HepG2 (cell line): ENCODE data around the gene TM9SF4. TPM values are rescaled to one million over a fixed set of nuclear protein-coding genes. Genes with fewer than 3 reads are reported as not detected.
A peak's percentile ranks its signal among the peaks of the same experiment; 100 is the strongest.

Source experiments
- AGO1 ChIP-seq: fragments of 200-400 bp; formaldehyde crosslinking; IDR thresholded peaks from 2 replicates; pipeline ENCODE4 v1.6.1; 2017; ENCODE audit warnings: mild to moderate bottlenecking, low read depth, low read length, moderate library complexity; ENCODE audit not compliant: poor library complexity, severe bottlenecking
- AKAP8 ChIP-seq: sonication (generic); formaldehyde crosslinking; IDR thresholded peaks from 2 replicates; pipeline ENCODE4 v1.5.1; 2020; ENCODE audit warnings: mild to moderate bottlenecking, missing genetic modification reagents
- GATAD2A ChIP-seq: IDR thresholded peaks from 2 replicates; pipeline ENCODE4 v1.6.1; 2016
- HOXD1 ChIP-seq: sonication (generic); formaldehyde crosslinking; IDR thresholded peaks from 2 replicates; pipeline ENCODE4 v1.5.0; 2020; ENCODE audit warnings: missing genetic modification reagents
- MXD3 ChIP-seq: IDR thresholded peaks from 2 replicates; pipeline ENCODE4 v1.6.1; 2016; ENCODE audit warnings: mild to moderate bottlenecking, missing biosample characterization, missing genetic modification reagents
- NONO ChIP-seq, 2 experiments: fragments of 450-650 bp in 1 of 2; sonication (generic) in 1 of 2; formaldehyde crosslinking in 1 of 2; IDR thresholded peaks in 1 of 2; conservative IDR thresholded peaks in 1 of 2; 2 replicates each; pipeline versions ENCODE4 v1.6.1 to v1.8.0; 2017 to 2022; ENCODE audit warnings: mild to moderate bottlenecking in 1 of 2, missing genetic modification reagents in 1 of 2, moderate library complexity in 1 of 2
- PBX3 ChIP-seq: sonication (generic); formaldehyde crosslinking; IDR thresholded peaks from 2 replicates; pipeline ENCODE4 v1.8.1; 2023; ENCODE audit warnings: missing genetic modification reagents, inconsistent platforms, borderline replicate concordance
- PHF8 ChIP-seq: sonication (generic); formaldehyde crosslinking; IDR thresholded peaks from 2 replicates; pipeline ENCODE4 v1.5.0; 2020; ENCODE audit warnings: missing genetic modification reagents
- POLR2AphosphoS5 ChIP-seq: IDR thresholded peaks from 2 replicates; pipeline ENCODE4 v1.6.1; 2012; ENCODE audit warnings: low read depth, low read length
- SMARCE1 ChIP-seq: fragments of 450-650 bp; IDR thresholded peaks from 2 replicates; pipeline ENCODE4 v1.6.1; 2017; ENCODE audit warnings: borderline replicate concordance
- SRF ChIP-seq: IDR thresholded peaks from 2 replicates; pipeline ENCODE4 v1.6.1; 2011; ENCODE audit warnings: mild to moderate bottlenecking, low read depth, low read length, moderate library complexity
- TAF15 ChIP-seq: fragments of 200-400 bp; formaldehyde crosslinking; IDR thresholded peaks from one replicate; pipeline ENCODE4 v1.6.1; 2018; ENCODE audit warnings: mild to moderate bottlenecking, low read depth, low read length; ENCODE audit not compliant: poor library complexity, severe bottlenecking
- TRAFD1 ChIP-seq: sonication (generic); formaldehyde crosslinking; IDR thresholded peaks from 2 replicates; pipeline ENCODE4 v1.5.1; 2020; ENCODE audit warnings: missing genetic modification reagents, mild to moderate bottlenecking, borderline replicate concordance
- ZC3H13 ChIP-seq: sonication (generic); formaldehyde crosslinking; IDR thresholded peaks from 2 replicates; pipeline ENCODE4 v1.8.1; 2023; ENCODE audit warnings: mild to moderate bottlenecking, missing genetic modification reagents, moderate library complexity
- ZNF251 ChIP-seq: sonication (generic); formaldehyde crosslinking; IDR thresholded peaks from 2 replicates; pipeline ENCODE4 v1.9.0; 2021; ENCODE audit warnings: mild to moderate bottlenecking, missing genetic modification reagents
- ZNF34 ChIP-seq: sonication (generic); formaldehyde crosslinking; IDR thresholded peaks from 2 replicates; pipeline ENCODE4 v1.4.0; 2020; ENCODE audit warnings: mild to moderate bottlenecking, missing genetic modification reagents, borderline replicate concordance
- ZNF382 ChIP-seq: sonication (generic); formaldehyde crosslinking; IDR thresholded peaks from 2 replicates; pipeline ENCODE4 v1.5.0; 2020; ENCODE audit warnings: missing genetic modification reagents, mild to moderate bottlenecking, borderline replicate concordance
- ZNF496 ChIP-seq: sonication (generic); formaldehyde crosslinking; IDR thresholded peaks from 2 replicates; pipeline ENCODE4 v1.8.1; 2023; ENCODE audit warnings: mild to moderate bottlenecking, moderate library complexity, missing genetic modification reagents; ENCODE audit not compliant: insufficient replicate concordance
- ZNF550 ChIP-seq: sonication (generic); formaldehyde crosslinking; IDR thresholded peaks from 2 replicates; pipeline ENCODE4 v1.4.0; 2020; ENCODE audit warnings: mild to moderate bottlenecking, missing genetic modification reagents, borderline replicate concordance
- ZNF720 ChIP-seq: sonication (generic); formaldehyde crosslinking; IDR thresholded peaks from 2 replicates; pipeline ENCODE4 v1.4.0; 2020; ENCODE audit warnings: missing genetic modification reagents
- polyA plus RNA-seq, 8 experiments: library from polyadenylated mRNA; depleted of rRNA in 3 of 8; stranded (reverse) in 7 of 8; unstranded in 1 of 8; fragments of >200 nt; fragmentation: Illumina TruSeq in 4 of 8; extraction: Trizol in 4 of 8; gene quantifications; 2 replicates each; pipeline versions ENCODE4 v1.2.1 to v1.2.3, GENCODE V29; 2011 to 2016; ENCODE audit warnings: low read depth in 4 of 8, missing spikeins in 1 of 8, mixed read lengths in 1 of 8; ENCODE audit not compliant: insufficient read depth in 1 of 8
- total RNA-seq, 5 experiments: library from RNA; depleted of rRNA; stranded (reverse); fragments of >200 nt; fragmentation: Illumina TruSeq; extraction: Trizol; gene quantifications; 2 replicates each; pipeline ENCODE4 v1.2.3, GENCODE V29; 2016; ENCODE audit warnings: low read depth in 1 of 5

TM9SF4 gene
- total and polyA plus RNA-seq, 2 of the 13 experiments (the other 11 are each of a cell fraction or from before 2014, with no cell fraction given) = 53.5 to 171 TPM

- TF ChIP-seq TAF15 (no peak), ZNF720 (CRISPR knock-in tag) (no peak), TRAFD1 (no peak), ZNF496 (no peak), POLR2AphosphoS5 (no peak), SRF (no peak), ZNF251 (CRISPR knock-in tag) (no peak), AGO1 (peak; percentile 50), ZNF550 (no peak), HOXD1 (CRISPR knock-in tag) (no peak), MXD3 (CRISPR knock-in tag) (no peak), AKAP8 (0 out of 2 replicates have a peak, but pooled peaks have one; percentile 4), NONO (IDR thresholded peaks at IDR 0.05) (no peak), NONO (CRISPR knock-in tag; conservative IDR thresholded peaks at IDR 0.05) (0 out of 2 replicates have a peak, but pooled peaks have one; percentile 19), PBX3 (CRISPR knock-in tag) (no peak), ZNF382 (CRISPR knock-in tag) (no peak), ZNF34 (CRISPR knock-in tag) (no peak), PHF8 (CRISPR knock-in tag) (0 out of 2 replicates have a peak, but pooled peaks have one; percentile 11), GATAD2A (CRISPR knock-in tag) (no peak), SMARCE1 (no peak), ZC3H13 (CRISPR knock-in tag) (0 out of 2 replicates have a peak, but pooled peaks have one; percentile 19)
These were observed 80.4 kb downstream of the TM9SF4 start (continued) for GRCh38 chr20:32189691-32190615.
